ENCODE measurements around the gene CLASP2. TPM values are rescaled to one million over a fixed set of nuclear protein-coding genes. Genes with fewer than 3 reads are reported as not detected.

CLASP2 gene
- total RNA-seq, 1 donor from 2014 or later = 75.8 TPM

- TF ChIP-seq, protein P1, sequence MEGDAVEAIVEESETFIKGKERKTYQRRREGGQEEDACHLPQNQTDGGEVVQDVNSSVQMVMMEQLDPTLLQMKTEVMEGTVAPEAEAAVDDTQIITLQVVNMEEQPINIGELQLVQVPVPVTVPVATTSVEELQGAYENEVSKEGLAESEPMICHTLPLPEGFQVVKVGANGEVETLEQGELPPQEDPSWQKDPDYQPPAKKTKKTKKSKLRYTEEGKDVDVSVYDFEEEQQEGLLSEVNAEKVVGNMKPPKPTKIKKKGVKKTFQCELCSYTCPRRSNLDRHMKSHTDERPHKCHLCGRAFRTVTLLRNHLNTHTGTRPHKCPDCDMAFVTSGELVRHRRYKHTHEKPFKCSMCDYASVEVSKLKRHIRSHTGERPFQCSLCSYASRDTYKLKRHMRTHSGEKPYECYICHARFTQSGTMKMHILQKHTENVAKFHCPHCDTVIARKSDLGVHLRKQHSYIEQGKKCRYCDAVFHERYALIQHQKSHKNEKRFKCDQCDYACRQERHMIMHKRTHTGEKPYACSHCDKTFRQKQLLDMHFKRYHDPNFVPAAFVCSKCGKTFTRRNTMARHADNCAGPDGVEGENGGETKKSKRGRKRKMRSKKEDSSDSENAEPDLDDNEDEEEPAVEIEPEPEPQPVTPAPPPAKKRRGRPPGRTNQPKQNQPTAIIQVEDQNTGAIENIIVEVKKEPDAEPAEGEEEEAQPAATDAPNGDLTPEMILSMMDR (IDR thresholded peaks at IDR 0.05) = no peak
- Histone ChIP-seq H3K4me3 (no peak overlapping the region), H3K9me3 (no peaks in the 10 kb centered on the region), H3K27me3 (no peaks in the 10 kb centered on the region), H3K36me3 (peaks cover 0 to 18% of the 10 kb centered on the region in 2 donors), H3K27ac (no peak overlapping the region), H3K4me1 (no peaks in the 10 kb centered on the region)
- no peak for DNase-seq (ENCODE audit: low spot score in 2 of 2)
- intact Hi-C loops (cut with DNase I) = no loop called here
These were observed 49.4 kb downstream of the CLASP2 start for GRCh38 chr3:33668618-33669017.

DNA sequence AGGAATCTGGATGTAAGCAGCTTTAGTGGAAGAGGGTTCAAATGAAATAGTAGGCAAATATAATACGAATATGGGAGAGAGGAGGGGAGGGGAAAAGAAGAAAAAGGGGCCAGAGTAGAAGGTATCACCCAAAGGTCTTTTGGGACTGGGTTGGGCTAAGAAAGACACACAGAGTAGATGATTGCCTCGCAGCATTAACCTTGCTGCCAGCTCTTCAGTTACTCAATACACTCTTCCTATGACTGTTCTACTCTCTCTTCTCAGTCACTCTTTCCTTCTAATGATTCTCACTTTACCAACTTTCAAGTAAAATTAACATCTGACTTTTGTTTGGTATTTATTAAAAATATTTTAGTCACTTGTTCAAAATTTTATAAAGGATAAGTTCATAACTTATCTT, 52.8 kb downstream of the CLASP2 start:
- TF ChIP-seq, protein P1 (IDR thresholded peaks at IDR 0.05) = no peak
- no peaks in the 10 kb centered on the region for H3K4me1 ChIP-seq
- H3K27me3 ChIP-seq = no peaks in the 10 kb centered on the region
- DNase-seq (ENCODE audit: low spot score in 2 of 2) = no peak
- H3K4me3 ChIP-seq = no peak overlapping the region
- no peaks in the 10 kb centered on the region for H3K9me3 ChIP-seq
- intact Hi-C loops (cut with DNase I) = no loop called here
- H3K27ac ChIP-seq = no peak overlapping the region
- peaks cover 0 to 1% of the 10 kb centered on the region in 2 donors for H3K36me3 ChIP-seq

- H3K36me3 ChIP-seq = no peaks in the 10 kb centered on the region
- TF ChIP-seq, protein P1 (IDR thresholded peaks at IDR 0.05) = no peak
- H3K4me3 ChIP-seq = no peak overlapping the region
These were observed 53.9 kb downstream of the CLASP2 start for GRCh38 chr3:33664195-33664594.

DNA sequence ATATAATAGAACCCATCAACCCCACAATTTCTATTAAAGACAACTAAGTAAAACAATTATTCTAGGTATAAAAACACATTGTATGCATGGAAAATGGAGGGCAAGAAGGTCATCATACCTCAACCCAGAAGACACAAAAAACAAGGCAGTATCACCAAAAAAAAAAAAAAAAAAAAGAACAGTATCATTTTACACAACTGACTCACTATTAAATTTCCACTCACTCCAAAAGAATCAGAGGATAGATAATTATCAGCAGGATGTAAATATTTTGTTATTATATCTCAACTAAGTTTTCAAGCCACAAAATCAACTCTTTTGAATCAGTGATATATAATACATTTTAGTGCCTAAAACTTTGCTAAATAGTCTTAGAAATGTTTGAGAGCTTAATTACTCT, 55.0 kb downstream of the CLASP2 start:
- Histone ChIP-seq H3K4me1 (peaks cover 0 to 9% of the 10 kb centered on the region in 2 donors), H3K27me3 (no peaks in the 10 kb centered on the region), H3K27ac (no peak overlapping the region), H3K36me3 (no peaks in the 10 kb centered on the region), H3K4me3 (no peak overlapping the region), H3K9me3 (no peaks in the 10 kb centered on the region)
- TF ChIP-seq, protein P1 (IDR thresholded peaks at IDR 0.05) = no peak
- DNase-seq (ENCODE audit: low spot score in 2 of 2) = no peak
- intact Hi-C loops (cut with DNase I) = no loop called here

More at GRCh38 chr3:33664195-33664594, 53.9 kb downstream of the CLASP2 start:
- H3K4me1 ChIP-seq = peaks cover 0 to 3% of the 10 kb centered on the region in 2 donors
- intact Hi-C loops (cut with DNase I) = no loop called here
- no peaks in the 10 kb centered on the region for H3K9me3 ChIP-seq
- no peaks in the 10 kb centered on the region for H3K27me3 ChIP-seq
- no peak for DNase-seq (ENCODE audit: low spot score in 2 of 2)
- no peak overlapping the region for H3K27ac ChIP-seq

- Histone ChIP-seq H3K4me1 (peaks cover 0 to 13% of the 10 kb centered on the region in 2 donors), H3K4me3 (peak overlapping the region in 1 of 2 donors; percentile 56)
- TF ChIP-seq, protein P1 (IDR thresholded peaks at IDR 0.05) = no peak
These were observed 58.1 kb downstream of the CLASP2 start for GRCh38 chr3:33659856-33660434.

More at GRCh38 chr3:33659856-33660434, 58.1 kb downstream of the CLASP2 start:
- Histone ChIP-seq H3K27me3 (no peaks in the 10 kb centered on the region), H3K9me3 (no peaks in the 10 kb centered on the region), H3K36me3 (no peaks in the 10 kb centered on the region), H3K27ac (peak overlapping the region in 1 of 2 donors; percentile 44)
- intact Hi-C loops (cut with DNase I) = no loop called here
- DNase-seq (ENCODE audit: low spot score in 2 of 2) = no peak
